ENCODE results near the gene PCED1B.

GRCh38 chr12:47269916-47270315 lies 190.5 kb downstream of the PCED1B start:
- TF ChIP-seq, protein P1, sequence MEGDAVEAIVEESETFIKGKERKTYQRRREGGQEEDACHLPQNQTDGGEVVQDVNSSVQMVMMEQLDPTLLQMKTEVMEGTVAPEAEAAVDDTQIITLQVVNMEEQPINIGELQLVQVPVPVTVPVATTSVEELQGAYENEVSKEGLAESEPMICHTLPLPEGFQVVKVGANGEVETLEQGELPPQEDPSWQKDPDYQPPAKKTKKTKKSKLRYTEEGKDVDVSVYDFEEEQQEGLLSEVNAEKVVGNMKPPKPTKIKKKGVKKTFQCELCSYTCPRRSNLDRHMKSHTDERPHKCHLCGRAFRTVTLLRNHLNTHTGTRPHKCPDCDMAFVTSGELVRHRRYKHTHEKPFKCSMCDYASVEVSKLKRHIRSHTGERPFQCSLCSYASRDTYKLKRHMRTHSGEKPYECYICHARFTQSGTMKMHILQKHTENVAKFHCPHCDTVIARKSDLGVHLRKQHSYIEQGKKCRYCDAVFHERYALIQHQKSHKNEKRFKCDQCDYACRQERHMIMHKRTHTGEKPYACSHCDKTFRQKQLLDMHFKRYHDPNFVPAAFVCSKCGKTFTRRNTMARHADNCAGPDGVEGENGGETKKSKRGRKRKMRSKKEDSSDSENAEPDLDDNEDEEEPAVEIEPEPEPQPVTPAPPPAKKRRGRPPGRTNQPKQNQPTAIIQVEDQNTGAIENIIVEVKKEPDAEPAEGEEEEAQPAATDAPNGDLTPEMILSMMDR (IDR thresholded peaks at IDR 0.05; ENCODE audit: poor library complexity), result no peak
- no peak for TF ChIP-seq EZH2 (IDR thresholded peaks at IDR 0.05; ENCODE audit: borderline replicate concordance)
